OCI-LY7 (cell line): ENCODE data around the gene MSH3. TPM values are rescaled to one million over a fixed set of nuclear protein-coding genes. Genes with fewer than 3 reads are reported as not detected.

ENCODE experiments used
- BruUV-seq: library from RNA; stranded (reverse); fragments of 400-500 nt; replicated peaks from 2 replicates; lab custom pipeline; 2021; lab: Mats Ljungman, UMichigan
- CTCF ChIA-PET: fragments of 300-600 bp; sonication (Branson Sonifier 250); formaldehyde crosslinking; loops from one replicate; lab custom pipeline; 2022; ENCODE audit warnings: antibody characterized with exemption; ENCODE audit not compliant: unreplicated experiment; lab: Charles Lee
- POLR2A ChIA-PET: fragments of 300-600 bp; sonication (Branson Sonifier 250); formaldehyde crosslinking; loops from one replicate; lab custom pipeline; 2022; ENCODE audit warnings: antibody characterized with exemption; lab: Charles Lee
- DNase-seq: peaks from one replicate; pipeline ENCODE4 v3.0.0-alpha.2; 2015; ENCODE audit warnings: low spot score
- H2AFZ ChIP-seq: fragments of 200-600 bp; sonication (generic), shearing (Covaris generic); 2 replicates; pipeline ENCODE4 v1.6.1; 2014; ENCODE audit warnings: mild to moderate bottlenecking, antibody characterized with exemption, low read length, moderate library complexity
- H3K27ac ChIP-seq: fragments of 200-600 bp; sonication (generic); 2 replicates; pipeline ENCODE4 v1.5.1; 2014; ENCODE audit warnings: mixed run types, low read depth, mild to moderate bottlenecking, moderate library complexity, low read length, inconsistent platforms; ENCODE audit not compliant: poor library complexity, severe bottlenecking
- H3K36me3 ChIP-seq: fragments of 200-600 bp; sonication (generic); 2 replicates; pipeline ENCODE4 v1.6.1; 2014; ENCODE audit warnings: mild to moderate bottlenecking, antibody characterized with exemption, low read length, moderate library complexity, mixed read lengths; ENCODE audit not compliant: insufficient read depth
- H3K4me1 ChIP-seq: fragments of 200-600 bp; sonication (generic); 2 replicates; pipeline ENCODE4 v1.5.1; 2014; ENCODE audit warnings: mild to moderate bottlenecking, low read length; ENCODE audit not compliant: insufficient read depth, poor library complexity, severe bottlenecking
- H3K4me2 ChIP-seq: fragments of 200-600 bp; sonication (generic); 2 replicates; pipeline ENCODE4 v1.6.1; 2014; ENCODE audit warnings: mild to moderate bottlenecking, low read length
- H3K4me3 ChIP-seq: fragments of 200-600 bp; sonication (generic); 2 replicates; pipeline ENCODE4 v1.5.1; 2014; ENCODE audit warnings: mild to moderate bottlenecking, low read depth, low read length; ENCODE audit not compliant: poor library complexity, severe bottlenecking
- H3K79me2 ChIP-seq: fragments of 200-600 bp; sonication (generic); 2 replicates; pipeline ENCODE4 v1.6.1; 2016; ENCODE audit warnings: low read depth, mild to moderate bottlenecking, low read length, moderate library complexity, mixed read lengths; ENCODE audit not compliant: insufficient read depth
- H3K9me2 ChIP-seq: fragments of 200-600 bp; sonication (generic); 2 replicates; pipeline ENCODE4 v1.6.1; 2016; ENCODE audit warnings: mild to moderate bottlenecking, low read length, mixed read lengths; ENCODE audit not compliant: insufficient read depth
- H3K9me3 ChIP-seq: fragments of 200-600 bp; sonication (generic); 2 replicates; pipeline ENCODE4 v1.6.1; 2014; ENCODE audit warnings: mild to moderate bottlenecking, mixed run types, low read length, mixed read lengths
- H4K20me1 ChIP-seq: fragments of 200-600 bp; sonication (generic); 2 replicates; pipeline ENCODE4 v1.6.1; 2014; ENCODE audit warnings: mild to moderate bottlenecking, antibody characterized with exemption, low read length, moderate library complexity, mixed read lengths; ENCODE audit not compliant: insufficient read depth
- CTCF ChIP-seq: fragments of 200-600 bp; sonication (generic); conservative IDR thresholded peaks from 2 replicates; pipeline ENCODE4 v1.5.1; 2014; ENCODE audit warnings: mild to moderate bottlenecking, antibody characterized with exemption, low read length, moderate library complexity, mixed read lengths
- EZH2phosphoT487 ChIP-seq: fragments of 200-600 bp; sonication (generic); IDR thresholded peaks from 2 replicates; pipeline ENCODE4 v1.6.1; 2018; ENCODE audit warnings: low read depth, borderline replicate concordance, mild to moderate bottlenecking, mixed run types, antibody characterized with exemption, low read length, moderate library complexity, mixed read lengths
- intact Hi-C: fragments of 100-400 bp; cut with micrococcal nuclease; formaldehyde crosslinking; loops from one replicate; pipeline ENCODE4 v1.10.0; 2022; ENCODE audit not compliant: unreplicated experiment
- total RNA-seq, 2 experiments: library from RNA; depleted of rRNA in 1 of 2; stranded (reverse); fragments of >200 nt in 1 of 2; shearing (Covaris generic) in 1 of 2; gene quantifications; 2 replicates each; pipeline ENCODE4 v1.2.3, GENCODE V29; 2014 to 2022

MSH3 gene
- total RNA-seq, 2 experiments from 2014 or later, result 15.4 to 28.3 TPM

DNA sequence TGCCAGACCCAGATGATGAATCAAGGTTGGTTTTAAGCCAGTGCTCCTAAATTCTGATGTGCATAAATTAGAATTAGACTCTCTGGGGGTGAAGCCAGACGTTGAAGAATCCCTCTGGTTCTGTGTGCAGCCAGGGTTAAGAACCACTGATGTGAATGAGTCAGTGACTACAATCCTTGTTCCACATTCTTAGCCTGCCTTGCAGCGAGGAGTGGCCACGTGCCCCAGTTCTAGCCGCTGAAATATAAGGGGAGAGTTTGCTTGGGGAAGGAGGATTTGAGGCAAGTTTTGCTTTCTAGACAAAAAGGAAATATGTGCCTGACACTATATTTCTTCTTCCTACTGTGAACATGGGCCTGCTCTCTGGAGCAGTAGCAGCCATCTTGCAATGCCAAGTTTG, 34.2 kb upstream of the MSH3 start:
- no peak for TF ChIP-seq CTCF
- no peak for TF ChIP-seq EZH2phosphoT487
- intact Hi-C loops, result no loop called here
- no peaks in the 10 kb centered on the region for H3K9me3 ChIP-seq
- BruUV-seq, result no TSS peak
- no peak overlapping the region for H3K4me3 ChIP-seq
- no peaks in the 10 kb centered on the region for H3K79me2 ChIP-seq
- H2AFZ ChIP-seq, result no peak overlapping the region
- H3K4me2 ChIP-seq, result no peak overlapping the region
- ChIA-PET POLR2A (no interaction called here), CTCF (no interaction called here)
- no peaks in the 10 kb centered on the region for H3K4me1 ChIP-seq
- H3K9me2 ChIP-seq, result no peaks in the 10 kb centered on the region
- H3K36me3 ChIP-seq, result peaks cover 65% of the 10 kb centered on the region
- DNase-seq, result no peak
- H3K27ac ChIP-seq, result no peak overlapping the region
- no peaks in the 10 kb centered on the region for H4K20me1 ChIP-seq

DNA sequence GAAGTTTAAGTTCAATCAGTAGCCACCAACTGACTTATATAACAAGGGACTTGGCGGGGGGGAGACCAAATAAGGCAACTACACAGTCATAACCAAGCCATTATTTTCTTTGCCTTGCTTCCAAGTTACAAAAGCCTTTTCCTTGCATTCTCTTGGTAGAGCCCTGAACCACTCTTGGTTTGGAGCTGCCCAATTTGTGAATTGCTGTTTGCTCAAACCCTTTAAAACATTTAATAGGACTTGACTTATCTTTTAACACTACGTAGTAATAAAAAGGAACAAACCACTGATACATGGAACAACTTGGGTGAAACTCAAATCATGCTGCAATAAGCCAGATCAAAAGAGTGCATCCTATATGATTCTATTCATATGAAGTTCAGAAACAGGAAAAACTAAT, 31.7 kb upstream of the MSH3 start:
- no peaks in the 10 kb centered on the region for H4K20me1 ChIP-seq
- intact Hi-C loops, result no loop called here
- TF ChIP-seq EZH2phosphoT487 (no peak), CTCF (no peak)
- H3K4me3 ChIP-seq, result no peak overlapping the region
- H3K9me3 ChIP-seq, result no peaks in the 10 kb centered on the region
- CTCF ChIA-PET, result no interaction called here
- H3K79me2 ChIP-seq, result no peaks in the 10 kb centered on the region
- no peak for DNase-seq
- H3K27ac ChIP-seq, result no peak overlapping the region
- H3K9me2 ChIP-seq, result no peaks in the 10 kb centered on the region
- no peak overlapping the region for H2AFZ ChIP-seq
- H3K4me1 ChIP-seq, result no peaks in the 10 kb centered on the region
- POLR2A ChIA-PET, result interaction anchor here (0.7 kb wide), 2 partner anchors 61 to 1678 kb away, joined by 3 read pairs; no protein-coding TSS in a partner anchor
- H3K36me3 ChIP-seq, result peaks cover 59% of the 10 kb centered on the region
- BruUV-seq, result no TSS peak
- no peak overlapping the region for H3K4me2 ChIP-seq

DNA sequence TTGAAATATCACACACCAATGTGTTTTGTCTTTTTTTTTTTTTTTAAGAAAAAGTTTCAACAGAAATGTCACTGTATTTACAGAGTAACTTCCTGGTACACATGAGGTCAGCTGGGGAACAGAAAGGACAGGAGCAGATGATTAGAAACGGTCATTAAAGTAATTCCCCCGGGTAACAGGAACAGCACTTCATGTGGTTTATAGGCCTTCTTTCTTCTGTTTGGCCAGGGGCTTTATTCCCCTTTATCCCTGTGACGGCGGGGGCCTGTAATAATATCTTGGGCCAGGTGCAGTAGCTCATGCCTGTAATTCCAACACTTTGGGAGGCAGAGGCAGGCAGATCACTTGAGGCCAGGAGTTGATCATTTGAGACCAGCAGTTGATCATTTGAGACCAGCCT, 30.5 kb upstream of the MSH3 start:
- Histone ChIP-seq H3K27ac (no peak overlapping the region), H3K4me2 (no peak overlapping the region), H3K4me1 (no peaks in the 10 kb centered on the region), H3K36me3 (peaks cover 52% of the 10 kb centered on the region), H3K4me3 (no peak overlapping the region), H3K9me2 (no peaks in the 10 kb centered on the region), H2AFZ (no peak overlapping the region), H3K9me3 (no peaks in the 10 kb centered on the region), H4K20me1 (no peaks in the 10 kb centered on the region), H3K79me2 (no peaks in the 10 kb centered on the region)
- TF ChIP-seq EZH2phosphoT487 (no peak), CTCF (no peak)
- intact Hi-C loops, result no loop called here
- BruUV-seq, result no TSS peak
- POLR2A ChIA-PET, result interaction anchor here (0.6 kb wide), 1 partner anchor 29 kb away, joined by 3 read pairs; no protein-coding TSS in a partner anchor
- CTCF ChIA-PET, result no interaction called here
- no peak for DNase-seq
